ENCODE results near the gene WDR83. TPM values are rescaled to one million over a fixed set of nuclear protein-coding genes. Genes with fewer than 3 reads are reported as not detected.

The WDR83 gene
- total RNA-seq, 4 donors from 2014 or later: 1.5 to 24.7 (median 8.5) TPM

- no peaks in the 10 kb centered on the region for H3K36me3 ChIP-seq
- no peak for TF ChIP-seq CTCF (IDR thresholded peaks at IDR 0.05)
- TF ChIP-seq POLR2A (IDR thresholded peaks at IDR 0.05): no peak
- H3K4me3 ChIP-seq: peak overlapping the region; percentile 71 to 86
- intact Hi-C loops (cut with DNase I; ENCODE audit: low total_unique reads): no loop called here
- peak in 1 of 2 donors; percentile 43 for DNase-seq
- H3K4me1 ChIP-seq: peaks cover 4 to 5% of the 10 kb centered on the region in 2 donors
- H3K27ac ChIP-seq: peak overlapping the region; percentile 98
- no peaks in the 10 kb centered on the region for H3K27me3 ChIP-seq
- no peaks in the 10 kb centered on the region for H3K9me3 ChIP-seq
Measured at GRCh38 chr19:12720851-12721655, 54.4 kb downstream of the WDR83 start.

- intact Hi-C loops (cut with DNase I; ENCODE audit: low total_unique reads): no loop called here
- H3K9me3 ChIP-seq: no peaks in the 10 kb centered on the region
- no peaks in the 10 kb centered on the region for H3K27me3 ChIP-seq
- peak overlapping the region; percentile 98 for H3K27ac ChIP-seq
- peak overlapping the region; percentile 71 to 86 for H3K4me3 ChIP-seq
- peak; percentile 70 to 75 for DNase-seq
- H3K4me1 ChIP-seq: peaks cover 4 to 5% of the 10 kb centered on the region in 2 donors
- no peaks in the 10 kb centered on the region for H3K36me3 ChIP-seq
- TF ChIP-seq POLR2A (IDR thresholded peaks at IDR 0.05) (no peak), CTCF (IDR thresholded peaks at IDR 0.05) (no peak)
Measured at GRCh38 chr19:12721656-12722565, 55.3 kb downstream of the WDR83 start.

- Histone ChIP-seq H3K27me3 (no peaks in the 10 kb centered on the region), H3K36me3 (no peaks in the 10 kb centered on the region), H3K9me3 (no peaks in the 10 kb centered on the region), H3K27ac (peak overlapping the region; percentile 98), H3K4me1 (peaks cover 4 to 5% of the 10 kb centered on the region in 2 donors), H3K4me3 (peak overlapping the region; percentile 71 to 86)
- intact Hi-C loops (cut with DNase I; ENCODE audit: low total_unique reads): no loop called here
- peak; percentile 94 to 99 for DNase-seq
- TF ChIP-seq CTCF (IDR thresholded peaks at IDR 0.05): peak in 1 of 4 experiments; percentile 23
- TF ChIP-seq POLR2A (IDR thresholded peaks at IDR 0.05): peak in 1 of 2 donors; percentile 42
Measured at GRCh38 chr19:12722566-12723380, 56.2 kb downstream of the WDR83 start.

GRCh38 chr19:12723381-12723640 lies 56.7 kb downstream of the WDR83 start:
- no peaks in the 10 kb centered on the region for H3K9me3 ChIP-seq
- peaks cover 4 to 5% of the 10 kb centered on the region in 2 donors for H3K4me1 ChIP-seq
- no peaks in the 10 kb centered on the region for H3K27me3 ChIP-seq
- intact Hi-C loops (cut with DNase I; ENCODE audit: low total_unique reads): no loop called here
- DNase-seq: no peak
- H3K27ac ChIP-seq: peak overlapping the region; percentile 98
- H3K4me3 ChIP-seq: peak overlapping the region; percentile 71 to 86
- no peaks in the 10 kb centered on the region for H3K36me3 ChIP-seq
- TF ChIP-seq POLR2A (IDR thresholded peaks at IDR 0.05): no peak
- TF ChIP-seq CTCF (IDR thresholded peaks at IDR 0.05): no peak

All from uterus (tissue), 4 donors.